HG03108 (cell line): ENCODE measurements around the gene POLR2J3.
"Not testable (repeated sequence)": the region's sequence is repeated elsewhere in the genome, so short reads cannot be mapped to it uniquely, and the experiment has no call there.

Experiments used
- ATAC-seq: cut with Tn5 transposase; IDR thresholded peaks from one replicate; pipeline ENCODE4 v1.9.1; 2021; ENCODE audit warnings: moderate library complexity; ENCODE audit not compliant: unreplicated experiment

The POLR2J3 gene

GRCh38 chr7:102589857-102590256 is 17.5 kb upstream of the POLR2J3 start:
- not testable (repeated sequence) for ATAC-seq

DNA sequence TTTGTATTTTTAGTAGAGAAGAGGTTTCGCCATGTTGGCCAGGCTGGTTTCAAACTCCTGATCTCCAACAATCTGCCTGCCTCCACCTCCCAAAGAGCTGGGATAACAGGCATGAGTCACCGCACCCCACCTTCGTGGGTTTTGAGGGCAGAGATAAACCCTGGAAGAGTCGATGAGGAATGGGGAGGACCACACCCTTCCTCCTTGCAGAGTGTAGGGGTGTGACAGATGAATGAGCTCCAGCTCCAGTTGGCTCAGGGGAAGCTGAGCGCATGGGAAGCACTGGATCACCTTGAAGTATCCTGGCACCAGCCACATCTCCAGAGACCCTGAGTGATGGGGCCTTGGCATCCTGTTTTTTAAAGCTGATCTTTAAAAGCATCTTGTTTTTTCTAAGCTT is 11.1 kb upstream of the POLR2J3 start:
- not testable (repeated sequence) for ATAC-seq

- not testable (repeated sequence) for ATAC-seq
Measured at GRCh38 chr7:102581722-102582121, 9.3 kb upstream of the POLR2J3 start.

DNA sequence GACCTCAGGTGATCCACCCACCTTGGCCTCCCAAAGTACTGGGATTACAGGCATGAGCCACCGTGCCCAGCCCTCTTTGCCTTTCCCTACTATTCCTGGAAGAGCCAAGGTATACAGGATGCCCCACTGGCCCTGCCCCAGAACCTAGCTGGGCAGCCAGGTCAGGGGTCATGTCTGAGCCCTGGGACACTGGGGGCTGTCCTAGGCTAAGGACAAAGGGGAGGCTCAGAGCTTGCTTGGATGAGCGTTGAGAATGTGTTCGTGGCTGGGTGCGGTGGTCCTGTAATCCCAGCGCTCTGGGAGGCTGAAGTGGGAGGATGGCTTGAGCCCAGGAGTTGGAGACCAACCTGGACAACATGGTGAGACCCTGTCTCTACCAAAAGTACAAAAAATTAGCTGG is 6.1 kb upstream of the POLR2J3 start:
- ATAC-seq = not testable (repeated sequence)

DNA sequence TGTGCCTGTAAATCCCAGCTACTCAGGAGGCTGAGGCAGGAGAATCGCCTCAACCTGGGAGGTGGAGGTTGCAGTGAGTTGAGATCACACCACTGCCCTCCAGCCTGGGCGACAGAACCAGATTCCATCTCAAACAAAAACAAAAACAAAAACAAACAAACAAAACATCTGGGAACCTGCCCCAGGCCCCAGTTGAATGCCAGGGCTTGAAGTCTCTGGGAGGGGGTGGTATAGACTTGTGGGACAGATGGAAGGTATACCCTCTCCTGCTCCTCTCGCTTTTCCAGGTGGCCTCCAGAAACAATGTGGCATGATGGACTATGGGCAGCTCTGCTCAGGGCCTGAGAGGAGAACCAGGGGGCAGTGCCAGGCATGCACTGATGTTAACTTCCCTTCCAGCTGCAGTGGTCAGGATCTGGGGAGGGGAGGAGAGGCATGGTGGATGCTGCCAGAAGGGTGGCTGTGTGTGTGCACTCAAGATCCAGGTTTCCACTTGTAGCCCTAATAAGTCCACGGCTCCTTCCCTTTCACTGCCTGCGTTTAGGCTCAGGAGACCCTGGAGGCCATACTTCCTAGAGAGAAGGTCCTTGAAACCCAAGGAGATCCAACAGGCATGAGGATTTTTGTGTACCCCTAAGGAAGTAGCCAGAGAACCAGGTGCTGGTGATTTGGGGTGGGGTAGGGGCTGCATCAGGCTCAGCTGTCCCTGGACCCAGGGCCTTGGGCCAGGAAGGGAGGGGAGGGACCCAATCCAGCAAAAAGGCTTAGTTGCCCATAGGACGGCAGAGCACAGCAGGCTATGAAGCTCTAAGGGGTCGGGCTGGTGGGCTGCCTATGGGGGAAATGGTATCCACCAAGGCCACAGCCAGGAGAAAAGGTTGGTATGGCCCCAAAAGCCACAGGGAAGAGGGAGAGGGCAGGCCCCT is 5.2 kb upstream of the POLR2J3 start:
- ATAC-seq = not testable (repeated sequence)

- ATAC-seq = not testable (repeated sequence)
Measured at GRCh38 chr7:102576363-102576762, 4.0 kb upstream of the POLR2J3 start.

DNA sequence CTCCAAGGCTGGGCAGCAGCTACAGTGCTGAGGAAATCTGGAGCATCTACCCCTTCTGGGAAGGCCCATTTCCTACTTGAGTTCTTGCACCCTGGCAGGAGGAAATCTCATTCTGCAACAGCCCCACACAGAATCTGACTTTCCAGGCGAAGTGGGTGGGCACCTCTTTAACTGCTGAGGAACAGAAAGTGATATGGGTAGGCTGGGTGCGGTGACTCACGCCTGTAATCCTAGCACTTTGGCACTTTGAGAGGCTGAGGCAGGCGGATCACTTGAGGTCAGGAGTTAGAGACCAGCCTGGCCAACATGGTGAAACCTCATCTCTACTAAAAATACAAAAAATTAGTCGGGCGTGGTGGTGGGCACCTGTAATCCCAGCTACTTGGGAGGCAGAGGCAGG is 2.2 kb upstream of the POLR2J3 start:
- ATAC-seq = not testable (repeated sequence)

- not testable (repeated sequence) for ATAC-seq
Measured at GRCh38 chr7:102568620-102569019, 3.8 kb downstream of the POLR2J3 start.

DNA sequence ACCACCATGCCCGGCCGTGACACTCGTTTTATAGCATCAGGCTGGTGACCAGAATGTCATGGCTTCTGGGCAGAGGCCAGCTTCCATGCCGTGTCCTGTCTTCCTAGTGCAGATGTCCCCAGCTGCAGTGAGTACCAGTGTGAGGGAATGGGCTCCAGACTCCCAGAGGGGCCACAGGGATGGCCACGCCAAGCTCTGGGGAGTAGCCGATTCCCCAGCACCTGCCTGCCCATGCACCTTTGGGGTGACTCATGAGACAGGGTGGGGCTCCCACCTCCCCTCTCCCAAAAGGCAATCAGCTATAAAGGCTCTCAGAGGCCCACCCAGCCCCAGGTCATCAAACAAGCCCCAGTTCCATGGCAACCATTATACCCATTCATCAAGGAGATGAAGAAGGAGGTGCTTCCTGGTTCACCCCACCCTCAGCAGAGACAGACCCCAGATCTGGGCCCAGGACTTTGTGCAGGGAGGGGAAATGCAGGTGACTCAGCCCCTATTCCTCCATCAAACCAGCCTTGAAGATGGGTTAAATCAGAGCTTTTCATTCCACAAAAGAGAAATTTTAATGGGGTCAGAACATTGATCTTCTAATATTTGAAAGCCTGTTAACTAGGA is 21.5 kb downstream of the POLR2J3 start, which contains the start of gene SPDYE2:
SPDYE2 (plus strand) TSS at position 419 of the 615 bp plus-strand sequence. CDS start 2,030 bp downstream, outside the sequence.
- not testable (repeated sequence) for ATAC-seq

GRCh38 chr7:102546353-102546752 is 26.0 kb downstream of the POLR2J3 start:
- peak; percentile 81 for ATAC-seq

- not testable (repeated sequence) for ATAC-seq
Measured at GRCh38 chr7:102545288-102545687, 27.1 kb downstream of the POLR2J3 start.

DNA sequence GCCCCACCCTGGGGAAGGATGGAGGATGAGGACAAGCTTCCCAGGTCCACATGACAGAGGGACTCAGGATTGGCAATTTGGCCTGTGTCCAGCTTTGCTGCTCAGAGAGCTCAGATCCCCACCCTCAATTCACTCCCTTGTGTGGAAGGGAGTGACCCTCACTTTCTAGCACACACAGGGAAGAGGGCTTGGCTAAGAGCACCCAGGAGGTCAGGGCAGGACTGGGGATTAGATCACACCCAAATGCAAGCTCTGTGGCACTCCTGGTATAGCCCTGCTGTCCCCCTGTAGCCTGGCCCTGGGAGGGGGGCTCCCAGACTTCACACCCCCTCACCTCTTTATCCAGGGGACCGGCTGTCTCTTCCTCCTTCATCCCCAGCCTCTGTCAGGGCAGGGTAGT is 28.0 kb downstream of the POLR2J3 start:
- not testable (repeated sequence) for ATAC-seq

DNA sequence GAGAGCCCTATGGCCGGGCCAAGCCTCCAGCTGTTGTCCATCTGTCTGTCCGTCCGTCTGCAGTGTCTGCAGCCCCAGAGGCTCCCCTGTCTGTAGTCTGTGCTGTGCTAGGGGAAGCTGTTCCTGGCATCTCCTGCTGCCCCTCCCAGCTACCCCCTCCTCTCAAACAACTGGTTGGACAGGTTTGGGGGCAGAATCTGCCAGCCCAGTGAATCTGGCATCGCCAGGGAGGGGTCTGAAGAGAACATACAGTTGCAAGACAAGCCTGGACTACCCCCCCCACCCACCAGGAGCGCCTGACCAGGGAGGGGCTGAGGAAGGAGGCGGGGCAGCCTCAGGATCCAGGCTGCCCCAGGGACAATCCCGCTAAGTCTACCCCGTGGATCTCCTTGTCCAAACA is 28.8 kb downstream of the POLR2J3 start, which contains the start of gene UPK3BL2:
UPK3BL2 (minus strand) TSS at position 101 of the 400 bp plus-strand sequence; CDS start at position 41, 60 bp downstream.
- not testable (repeated sequence) for ATAC-seq

GRCh38 chr7:102542771-102543170 is 29.6 kb downstream of the POLR2J3 start:
- ATAC-seq = not testable (repeated sequence)

DNA sequence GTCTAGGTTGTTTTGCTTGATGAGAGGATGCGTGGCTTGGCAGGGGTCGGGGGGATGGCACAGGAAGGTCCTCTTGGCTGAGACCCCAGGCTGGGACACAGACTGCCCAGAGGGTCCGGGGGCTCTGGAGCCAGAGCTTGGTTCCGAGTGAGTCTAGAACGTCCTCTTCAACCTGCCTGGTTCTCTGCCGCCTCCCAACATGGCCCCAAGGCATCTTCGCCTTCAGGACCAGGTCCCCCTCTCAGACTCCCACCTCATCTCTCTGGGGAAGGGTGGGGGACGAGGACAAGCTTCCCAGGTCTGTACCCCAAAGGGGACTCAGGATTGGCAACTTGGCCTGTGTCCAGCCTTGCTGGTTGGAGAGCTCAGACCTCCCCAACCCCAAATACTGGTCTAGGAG is 30.3 kb downstream of the POLR2J3 start:
- not testable (repeated sequence) for ATAC-seq

DNA sequence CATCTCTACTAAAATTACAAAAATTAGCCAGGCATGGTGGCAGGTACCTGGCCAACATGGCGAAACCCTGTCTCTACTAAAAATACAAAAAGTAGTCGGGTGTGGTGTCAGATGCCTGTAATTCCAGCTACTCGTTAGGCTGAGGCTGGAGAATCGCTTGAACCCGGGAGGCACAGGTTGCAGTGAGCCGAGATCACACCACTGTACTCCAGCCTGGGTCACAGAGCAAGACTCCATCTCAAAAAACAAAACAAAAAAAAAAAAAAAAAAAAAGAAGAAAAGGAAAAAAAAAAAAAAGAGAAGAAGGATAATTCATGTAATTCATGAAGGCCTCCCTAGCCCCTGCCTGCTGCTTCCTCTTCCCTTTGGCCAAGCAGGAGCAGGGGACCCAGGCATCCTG is 31.8 kb downstream of the POLR2J3 start:
- not testable (repeated sequence) for ATAC-seq

DNA sequence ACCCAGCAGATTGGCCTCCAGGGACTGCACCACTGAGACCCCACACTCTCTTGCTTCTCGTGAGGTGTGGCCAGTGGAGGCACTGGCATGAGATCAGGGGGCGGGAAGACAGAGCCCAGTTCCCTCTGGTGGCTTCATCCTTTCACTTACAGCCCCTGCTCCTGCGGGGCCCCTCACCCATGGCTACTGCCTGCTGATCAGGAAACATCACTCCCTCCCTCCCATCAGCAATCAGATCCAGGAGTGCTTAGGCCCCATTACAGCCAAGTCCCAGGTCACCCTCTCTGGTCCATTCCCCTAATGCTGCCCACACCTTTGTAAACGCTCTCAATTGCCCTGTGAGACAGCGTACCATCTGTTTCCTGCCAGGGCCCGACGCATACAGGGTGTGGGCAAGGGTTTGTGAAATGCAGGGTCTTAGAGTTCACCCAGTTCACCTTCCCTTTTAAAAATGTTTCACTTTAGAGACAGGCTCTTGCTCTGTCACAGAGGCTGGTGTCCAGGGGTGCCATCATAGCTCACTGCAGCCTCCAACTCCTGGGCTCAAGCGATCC is 37.2 kb downstream of the POLR2J3 start:
- ATAC-seq = not testable (repeated sequence)

- not testable (repeated sequence) for ATAC-seq
Measured at GRCh38 chr7:102532127-102532526, 40.3 kb downstream of the POLR2J3 start.

GRCh38 chr7:102531583-102531982 is 40.8 kb downstream of the POLR2J3 start:
- ATAC-seq = not testable (repeated sequence)

- not testable (repeated sequence) for ATAC-seq
Measured at GRCh38 chr7:102527822-102528793, 44.3 kb downstream of the POLR2J3 start.
